Activated CD4-positive, alpha-beta T cell treated with anti-CD3 and anti-CD28 coated beads for 48 hours (primary cell): Measurements from ENCODE around the gene ARL4A.
"Not testable (repeated sequence)": the region's sequence is repeated elsewhere in the genome, so short reads cannot be mapped to it uniquely, and the experiment has no call there.

Experiments used
- DNase-seq: peaks from one replicate; pipeline ENCODE4 v3.0.0-alpha.2; 2020

The ARL4A gene

DNA sequence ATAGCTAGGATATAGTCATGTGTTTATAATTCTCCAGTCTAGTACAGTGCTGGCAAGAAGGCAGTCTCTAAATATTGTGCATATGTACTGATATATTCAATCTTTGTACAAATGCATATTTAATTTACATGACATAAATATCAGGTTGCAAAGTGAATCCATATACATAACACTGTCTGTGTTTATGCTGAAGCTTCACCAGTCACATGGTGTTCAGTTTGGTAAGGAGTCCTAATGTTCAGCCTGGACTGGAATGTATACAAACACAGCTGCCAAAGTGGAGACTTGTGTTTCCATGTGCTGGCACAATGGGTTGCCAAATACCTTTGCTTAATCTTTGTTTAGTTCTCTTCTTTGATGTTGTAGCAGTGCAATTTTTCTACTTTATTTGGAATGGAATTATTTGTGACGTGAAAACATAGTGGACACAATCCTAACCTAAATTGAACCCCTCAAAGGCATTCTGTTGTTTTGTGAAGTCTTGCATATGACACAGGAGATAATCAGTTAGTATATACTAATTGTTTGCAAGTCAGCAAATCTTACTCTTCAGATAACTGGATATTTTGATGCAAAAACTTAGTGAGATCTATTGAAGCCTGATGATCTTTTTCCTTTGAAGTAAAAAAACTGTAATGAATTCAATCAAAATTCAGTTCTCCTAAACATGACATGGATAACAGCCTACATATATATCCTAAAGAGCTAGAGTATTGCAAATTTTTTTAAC is 17.3 kb upstream of the ARL4A start:
- no peak for DNase-seq

DNA sequence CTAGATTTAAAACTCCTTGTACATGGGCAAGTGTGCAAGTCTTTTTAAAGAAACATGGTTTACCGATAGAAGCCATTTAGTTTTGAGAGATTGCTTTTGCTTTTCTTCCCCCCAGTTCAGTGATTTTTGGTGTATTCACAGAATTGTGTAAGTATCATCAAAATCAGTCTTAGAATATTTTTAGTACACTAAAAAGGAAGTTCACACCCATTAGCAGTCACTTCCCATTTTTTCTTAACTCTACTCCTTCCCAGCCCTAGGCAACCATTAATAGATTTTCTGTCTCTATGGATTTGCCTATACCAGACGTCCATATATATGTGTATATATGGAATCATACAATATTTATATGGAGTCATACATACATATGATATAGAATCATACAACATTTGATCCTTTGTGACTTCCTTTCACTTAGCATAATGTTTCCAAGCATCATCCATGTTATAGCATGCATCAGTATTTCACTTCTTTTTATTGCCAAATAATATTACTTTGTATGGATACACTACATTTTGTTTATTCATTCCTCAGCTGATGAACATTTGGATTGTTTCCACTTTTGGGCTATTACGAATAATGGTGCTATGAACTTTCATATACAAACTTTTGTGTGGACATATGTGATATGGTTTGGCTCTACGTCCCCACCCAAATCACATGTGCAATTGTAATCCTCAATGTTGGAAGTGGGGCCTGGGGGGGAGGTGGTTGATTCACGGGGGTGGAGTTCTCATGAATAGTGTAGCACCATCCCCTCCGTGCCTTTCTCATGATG is 16.5 kb upstream of the ARL4A start:
- DNase-seq: no peak

DNA sequence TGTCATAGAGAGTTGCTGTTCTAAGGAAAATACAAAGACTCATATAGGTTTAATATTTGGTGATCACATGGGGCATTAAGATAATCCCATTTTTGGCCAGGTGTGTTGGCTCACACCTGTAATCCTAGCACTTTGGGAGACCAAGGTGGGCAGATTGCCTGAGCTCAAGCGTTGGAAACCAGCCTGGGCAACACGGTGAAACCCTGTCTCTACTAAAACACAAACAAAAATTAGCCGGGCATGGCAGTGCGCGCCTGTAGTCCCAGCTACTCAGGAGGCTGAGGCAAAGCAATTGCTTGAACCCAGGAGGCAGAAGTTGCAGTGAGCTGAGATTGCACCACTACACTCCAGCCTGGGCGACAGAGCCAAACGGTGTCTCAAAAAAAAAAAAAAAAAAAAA is 14.0 kb upstream of the ARL4A start:
- DNase-seq: not testable (repeated sequence)

DNA sequence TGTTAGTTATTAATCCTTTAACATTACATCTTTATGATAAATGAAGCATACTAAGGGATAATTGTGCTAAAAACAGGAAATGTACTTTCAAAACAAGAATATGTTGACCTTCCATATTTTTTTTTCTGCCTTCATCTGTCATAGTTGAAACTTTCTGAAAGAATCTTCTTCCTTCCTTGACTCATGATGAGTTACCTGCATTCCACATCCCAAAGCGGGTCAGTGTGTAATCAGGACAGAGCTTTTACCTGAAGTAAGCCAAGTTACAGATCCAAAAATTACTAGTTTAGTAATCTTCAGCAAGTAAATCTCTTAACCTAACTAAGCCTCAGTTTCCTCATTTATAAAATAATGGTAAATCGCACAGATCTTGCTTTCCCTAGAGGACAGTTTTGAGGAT is 13.4 kb upstream of the ARL4A start:
- DNase-seq: no peak

DNA sequence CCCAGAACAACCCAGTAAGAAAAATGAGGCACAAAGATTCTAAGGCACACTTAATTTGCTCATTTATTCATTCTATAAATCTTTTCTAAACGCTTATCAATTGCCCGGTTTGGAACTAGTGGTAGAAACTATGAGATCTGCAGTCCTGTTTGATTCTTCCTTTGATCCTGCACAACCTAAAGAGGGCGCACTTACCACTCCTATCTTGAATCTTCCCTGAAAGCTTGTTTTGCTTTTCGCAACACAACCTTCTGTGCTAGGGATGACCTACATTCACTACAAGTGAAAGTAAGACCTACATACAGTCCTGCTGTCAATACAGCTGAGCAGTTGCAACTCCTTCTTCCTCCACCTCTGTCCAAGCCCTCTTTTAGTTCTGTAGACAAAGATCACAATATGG is 12.6 kb upstream of the ARL4A start:
- peak; percentile 42 for DNase-seq

DNA sequence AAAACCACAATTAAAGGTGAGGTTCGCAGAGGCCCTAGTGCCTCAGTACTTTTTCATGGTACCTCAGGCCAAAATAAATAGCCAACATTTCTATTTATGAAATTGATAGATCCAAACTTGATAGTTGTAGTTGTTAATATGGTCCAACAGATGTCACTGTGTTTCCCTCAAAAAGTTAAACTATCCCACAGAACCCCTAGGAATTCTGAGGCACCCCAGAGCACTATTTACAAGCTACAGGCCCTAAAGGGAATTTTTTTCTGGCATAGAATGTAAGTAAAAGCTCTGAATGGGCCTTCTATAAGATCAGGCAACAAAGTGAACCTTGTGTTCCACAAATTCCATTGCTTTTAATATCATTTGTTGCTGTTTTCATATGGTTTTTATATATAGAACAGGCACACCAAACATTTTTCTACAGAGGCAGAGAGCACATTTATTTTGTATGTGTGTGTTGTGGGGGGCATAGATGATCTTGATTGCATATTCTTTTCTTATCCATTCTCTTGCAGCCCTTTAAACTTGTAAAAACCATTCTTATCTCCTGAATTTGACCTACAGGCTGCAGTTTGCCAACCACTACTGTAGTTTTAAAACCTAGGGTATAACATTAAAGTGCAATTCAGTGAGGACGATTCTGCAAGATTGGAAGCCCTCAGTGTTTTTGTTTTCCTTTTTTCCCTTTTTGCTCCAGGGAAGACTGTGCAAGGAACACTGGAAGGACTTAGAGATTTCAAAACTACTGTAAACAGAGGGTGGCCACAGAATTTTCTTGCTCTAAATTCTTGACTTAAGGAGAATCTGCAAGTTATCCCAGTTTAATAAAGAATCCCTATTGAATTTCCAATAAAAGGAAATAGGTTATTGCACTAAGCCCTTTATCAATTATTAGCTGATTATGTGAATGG is 3.5 kb upstream of the ARL4A start:
- DNase-seq: no peak

DNA sequence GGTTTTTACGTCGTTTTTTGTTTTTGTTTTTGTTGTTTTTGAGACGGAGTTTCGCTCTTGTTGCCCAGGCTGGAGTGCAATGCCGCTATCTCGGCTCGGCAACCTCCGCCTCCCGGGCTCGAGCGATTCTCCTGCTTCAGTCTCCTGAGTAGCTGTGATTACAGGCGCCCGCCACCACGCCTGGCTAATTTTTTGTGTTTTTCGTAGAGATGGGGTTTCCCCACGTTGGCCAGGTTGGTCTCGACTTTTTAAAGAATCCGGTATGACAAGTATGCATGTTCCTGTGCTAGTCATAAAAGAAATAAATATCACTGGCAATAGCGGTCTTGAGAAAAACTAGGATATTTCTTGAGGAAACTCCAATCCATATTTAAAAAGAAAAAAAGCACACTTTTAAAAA is 2.7 kb upstream of the ARL4A start:
- no peak for DNase-seq

DNA sequence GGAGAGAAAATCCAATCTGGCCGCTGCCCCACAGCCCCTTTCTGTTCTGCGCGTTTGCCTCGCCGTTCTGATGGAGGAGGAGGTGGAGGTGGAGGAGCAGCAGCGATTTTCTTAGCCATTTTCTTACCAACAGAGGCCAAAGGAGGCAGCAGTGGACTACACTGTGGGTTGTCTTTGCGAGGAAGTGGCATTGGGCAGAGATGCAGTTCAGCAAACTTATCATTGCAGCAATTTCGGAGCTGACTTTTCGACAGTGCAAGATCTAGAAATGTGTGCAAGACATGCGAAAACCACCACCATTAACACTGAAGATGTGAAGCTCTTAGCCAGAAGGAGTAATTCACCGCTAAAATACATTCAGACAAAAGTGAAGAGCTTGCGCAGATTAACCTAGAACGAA is 1.9 kb upstream of the ARL4A start:
- DNase-seq: peak; percentile 37

DNA sequence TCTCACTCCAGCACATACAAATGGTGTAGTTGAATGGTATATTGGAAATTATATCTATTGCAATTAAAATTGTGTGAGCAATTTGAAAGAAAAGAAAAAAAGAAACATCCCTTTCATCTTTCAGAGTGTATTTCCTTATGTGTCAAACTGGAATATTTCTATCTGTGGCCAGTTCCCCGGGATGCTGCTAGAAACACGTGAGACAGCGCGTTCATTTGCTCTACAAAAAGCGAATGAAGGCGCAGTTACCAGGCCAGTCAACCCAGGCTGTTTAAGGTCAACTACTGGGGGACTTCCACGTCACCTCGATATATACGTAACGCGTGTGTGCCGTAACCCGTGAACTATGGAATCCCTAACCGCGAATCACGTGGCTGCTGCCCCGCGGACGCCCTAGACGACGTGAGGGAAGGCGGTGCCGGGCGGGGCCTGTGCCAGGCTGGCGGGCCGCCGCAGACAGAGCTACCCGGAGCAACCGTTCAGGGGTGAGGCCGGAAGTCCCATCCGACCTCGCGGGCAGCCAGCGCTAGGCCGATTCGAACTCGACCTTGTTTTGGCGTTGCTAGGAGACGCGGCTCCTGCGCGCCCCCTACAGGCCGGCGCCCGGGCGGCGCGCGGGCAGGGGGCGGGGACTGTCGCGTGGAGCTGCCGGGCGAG is 1.1 kb upstream of the ARL4A start:
- peak; percentile 95 for DNase-seq

DNA sequence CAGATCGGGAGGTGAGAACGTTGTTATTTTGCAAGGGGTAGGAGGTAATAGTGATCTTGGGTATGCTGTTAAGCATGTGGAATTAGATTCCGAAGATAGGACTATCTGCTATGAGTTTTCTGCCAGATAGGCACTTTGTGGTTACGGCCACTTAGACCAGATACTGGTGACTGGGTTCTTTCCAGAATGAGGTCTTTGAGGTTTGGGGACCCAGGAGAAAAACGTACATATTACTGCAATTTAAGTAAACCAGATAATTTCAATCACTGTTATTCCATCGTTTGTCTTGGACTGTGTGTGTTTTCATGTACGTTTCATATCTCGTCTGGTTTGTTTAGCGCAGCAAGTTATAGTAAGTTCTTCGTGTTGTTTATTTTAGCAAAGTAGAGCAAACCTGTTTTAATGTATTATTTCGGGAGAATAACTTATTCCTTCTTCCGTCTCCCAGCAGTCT is 312 bp downstream of the ARL4A start:
- no peak for DNase-seq

DNA sequence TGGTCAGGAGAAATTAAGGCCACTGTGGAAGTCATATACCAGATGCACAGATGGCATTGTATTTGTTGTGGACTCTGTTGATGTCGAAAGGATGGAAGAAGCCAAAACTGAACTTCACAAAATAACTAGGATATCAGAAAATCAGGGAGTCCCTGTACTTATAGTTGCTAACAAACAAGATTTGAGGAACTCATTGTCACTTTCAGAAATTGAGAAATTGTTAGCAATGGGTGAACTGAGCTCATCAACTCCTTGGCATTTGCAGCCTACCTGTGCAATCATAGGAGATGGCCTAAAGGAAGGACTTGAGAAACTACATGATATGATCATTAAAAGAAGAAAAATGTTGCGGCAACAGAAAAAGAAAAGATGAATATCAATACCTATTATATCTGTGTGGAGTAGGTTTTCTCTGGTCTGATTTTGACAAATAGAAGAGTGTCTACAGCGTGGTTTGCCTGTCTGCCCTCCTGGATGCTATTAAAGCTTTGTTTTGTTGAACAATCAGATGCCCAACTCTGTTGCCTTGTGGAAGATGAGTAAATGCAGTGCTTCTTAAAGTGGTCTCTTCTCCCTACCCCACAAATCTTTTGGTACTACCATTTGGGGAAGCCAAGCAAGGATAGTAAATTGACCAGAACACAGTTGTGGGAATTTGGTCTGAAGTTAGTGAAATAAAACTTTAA is 1.2 kb downstream of the ARL4A start:
- DNase-seq: not testable (repeated sequence)

DNA sequence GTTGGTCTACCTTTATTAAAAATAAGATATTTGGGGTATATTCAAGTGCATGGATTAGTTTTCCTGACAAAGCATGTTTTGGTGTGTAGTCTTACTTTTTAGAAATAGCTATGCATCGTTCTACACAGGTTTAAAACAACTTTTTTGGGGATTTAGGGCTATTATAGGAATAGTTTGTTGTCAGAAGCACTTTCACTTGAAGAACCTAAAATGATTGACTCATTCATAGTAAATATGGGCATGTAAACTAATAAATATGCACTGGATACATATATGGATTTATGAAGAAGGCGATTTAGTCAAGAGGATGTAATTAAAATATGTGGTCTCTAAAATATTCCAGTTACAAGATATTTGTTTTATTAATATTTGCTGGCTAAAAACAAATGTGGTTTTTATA is 2.0 kb downstream of the ARL4A start:
- no peak for DNase-seq

DNA sequence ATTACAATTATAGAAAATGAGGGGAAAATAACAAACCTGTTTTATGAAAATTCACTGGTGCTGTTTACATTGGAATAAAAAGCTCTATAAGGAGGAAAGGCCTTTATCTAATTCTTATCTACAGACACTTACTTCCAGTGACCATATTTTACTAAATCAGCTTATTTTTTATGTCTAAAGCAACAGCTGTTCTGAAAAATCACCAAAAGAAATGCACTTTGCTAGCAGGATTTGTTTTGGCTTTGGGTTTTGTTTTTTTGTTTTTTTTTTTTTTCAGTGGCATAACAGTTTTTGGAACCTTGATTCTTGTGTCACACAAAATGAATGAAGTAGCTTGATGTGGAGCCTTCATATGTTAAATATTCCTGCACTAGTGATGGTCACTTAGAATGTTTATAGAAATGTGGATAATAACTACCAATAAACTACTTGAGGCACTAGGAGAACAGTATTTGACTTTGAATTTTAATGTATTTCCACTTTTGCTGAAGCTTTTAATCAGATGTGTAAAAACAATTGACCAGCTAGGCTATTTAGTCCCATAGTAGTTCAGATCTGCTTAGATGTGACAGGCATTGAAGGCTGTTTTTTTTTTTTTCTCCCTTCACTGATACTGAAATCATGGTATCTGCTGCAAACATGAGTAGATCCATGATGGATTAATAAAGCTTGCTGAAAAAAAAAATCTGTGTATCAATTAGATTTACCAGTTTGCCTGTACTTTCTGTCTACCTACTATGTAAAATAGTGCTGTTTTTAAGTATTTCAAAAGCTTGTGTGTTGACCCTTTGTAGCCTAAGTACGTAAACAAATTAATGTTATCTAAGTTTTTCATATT is 2.8 kb downstream of the ARL4A start:
- no peak for DNase-seq

DNA sequence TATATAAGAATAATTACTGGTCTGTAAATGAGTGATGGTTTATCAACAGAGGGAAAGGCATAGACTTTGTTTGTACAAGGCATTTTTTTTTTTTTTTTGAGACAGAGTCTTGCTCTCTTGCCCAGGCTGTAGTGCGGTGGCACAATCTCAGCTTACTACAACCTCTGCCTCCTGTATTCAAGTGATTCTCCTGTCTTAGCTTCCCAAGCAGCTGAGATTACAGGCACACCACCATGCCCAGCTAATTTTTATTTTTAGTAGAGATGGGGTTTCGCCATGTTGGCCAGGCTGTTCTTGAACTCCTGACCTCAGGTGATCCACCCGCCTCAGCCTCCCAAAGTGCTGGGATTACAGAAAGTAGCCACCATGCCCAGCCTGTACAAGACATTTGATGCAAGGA is 4.0 kb downstream of the ARL4A start:
- not testable (repeated sequence) for DNase-seq

DNA sequence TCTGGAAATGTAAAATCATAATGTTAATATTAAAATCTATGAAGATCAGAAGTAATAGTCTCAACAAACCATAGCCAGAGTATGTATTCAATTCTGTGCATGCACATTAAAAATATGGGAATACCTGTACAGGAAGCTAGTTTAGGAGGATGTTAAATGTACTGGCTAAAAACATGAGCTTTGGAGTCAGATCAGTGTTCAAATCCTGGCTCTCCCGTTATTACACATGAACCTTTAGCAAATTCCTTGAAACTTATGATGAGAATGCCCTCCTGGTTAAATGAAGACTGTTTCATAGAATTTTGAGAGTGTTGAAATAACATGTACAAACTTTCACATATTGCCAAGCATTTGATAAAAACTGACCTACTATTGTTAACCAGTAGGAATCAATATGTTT is 4.6 kb downstream of the ARL4A start:
- DNase-seq: no peak

DNA sequence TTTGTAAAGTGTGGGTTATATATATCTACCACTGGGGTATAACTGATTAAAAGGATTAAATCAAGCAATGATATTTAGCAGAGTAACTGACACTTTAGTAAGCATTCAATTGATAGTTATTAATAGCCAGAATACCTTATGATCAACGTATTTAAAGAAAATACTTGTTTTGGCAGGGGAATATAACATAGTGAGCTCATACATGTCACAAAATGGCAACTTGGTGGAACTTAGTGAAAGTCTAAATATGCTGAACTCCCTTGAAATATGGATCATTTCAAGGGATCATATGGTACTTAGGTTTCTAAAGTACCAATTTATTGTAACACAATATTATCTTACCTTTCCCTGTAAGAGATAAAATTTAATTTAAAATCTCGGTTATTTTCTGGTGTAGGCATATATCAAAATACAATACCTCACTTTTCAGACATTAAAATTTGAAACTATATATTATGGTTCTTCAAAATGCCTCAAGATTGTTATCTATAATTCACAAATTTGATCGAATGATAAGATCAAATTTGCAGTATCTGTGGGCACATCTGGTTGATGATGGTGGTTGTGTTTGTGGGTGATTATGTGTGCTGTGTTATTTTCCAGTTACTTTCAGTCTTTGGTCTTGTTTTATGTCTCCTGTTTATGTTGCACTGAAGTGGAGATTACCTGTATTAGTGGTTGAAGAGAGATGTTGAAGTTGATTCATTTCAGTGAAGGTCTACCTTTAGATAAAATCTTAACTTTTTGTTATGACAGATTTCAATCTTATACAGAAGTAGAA is 5.2 kb downstream of the ARL4A start:
- DNase-seq: no peak

DNA sequence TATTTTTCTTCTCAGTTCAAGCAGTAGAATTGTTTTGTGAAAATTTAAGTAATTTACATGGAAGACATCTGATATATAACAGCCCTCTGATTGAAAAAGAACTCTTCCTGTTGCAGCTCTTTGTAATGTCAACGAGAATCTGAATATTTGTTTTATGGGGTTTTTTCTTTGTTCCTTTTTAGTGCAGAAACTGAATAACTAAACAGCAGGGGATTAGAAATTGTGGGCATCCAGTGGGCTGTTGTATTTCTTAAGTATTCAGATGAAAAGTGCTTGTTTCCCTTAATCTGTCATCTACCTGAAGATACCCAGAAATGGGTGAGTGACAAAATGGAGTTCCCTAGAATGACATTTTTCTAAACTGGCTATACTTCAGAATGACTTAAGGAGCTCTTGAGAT is 7.4 kb downstream of the ARL4A start:
- DNase-seq: no peak

DNA sequence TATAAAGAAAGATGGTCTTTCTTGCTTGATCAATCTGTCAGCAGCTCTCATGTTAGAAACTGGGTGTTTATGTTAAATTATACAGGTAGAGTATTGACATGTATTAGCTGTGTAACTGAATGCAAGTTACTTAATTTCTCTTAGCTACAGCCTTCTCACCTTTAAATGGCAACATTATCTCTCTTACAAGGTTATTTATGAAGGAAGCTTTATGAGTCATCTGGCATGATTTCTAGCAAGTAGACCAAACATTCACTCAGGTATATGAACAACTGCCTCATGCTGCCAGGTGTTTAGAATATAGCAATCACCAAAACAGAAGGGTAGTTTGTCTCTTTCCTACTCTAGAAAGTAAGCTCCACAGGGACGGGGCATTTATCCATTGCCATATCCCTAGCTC is 8.5 kb downstream of the ARL4A start:
- no peak for DNase-seq

DNA sequence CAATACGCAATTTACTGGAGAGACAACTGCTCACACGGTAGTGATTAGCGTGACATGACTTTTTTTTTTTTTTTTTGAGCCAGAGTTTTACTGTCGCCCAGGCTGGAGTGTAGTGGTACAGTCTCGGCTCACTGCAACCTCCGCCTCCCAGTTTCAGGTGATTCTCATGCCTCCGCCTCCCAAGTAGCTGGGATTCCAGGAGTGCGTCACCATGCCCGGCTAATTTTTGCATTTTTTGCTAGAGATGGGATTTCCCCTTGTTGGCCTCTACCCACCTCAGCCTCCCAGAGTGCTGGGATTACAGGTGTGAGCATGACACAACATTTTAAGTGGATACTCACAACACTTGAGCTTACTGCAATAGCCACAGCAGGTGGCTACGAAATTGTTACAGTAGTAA is 11.9 kb downstream of the ARL4A start:
- DNase-seq: no peak

DNA sequence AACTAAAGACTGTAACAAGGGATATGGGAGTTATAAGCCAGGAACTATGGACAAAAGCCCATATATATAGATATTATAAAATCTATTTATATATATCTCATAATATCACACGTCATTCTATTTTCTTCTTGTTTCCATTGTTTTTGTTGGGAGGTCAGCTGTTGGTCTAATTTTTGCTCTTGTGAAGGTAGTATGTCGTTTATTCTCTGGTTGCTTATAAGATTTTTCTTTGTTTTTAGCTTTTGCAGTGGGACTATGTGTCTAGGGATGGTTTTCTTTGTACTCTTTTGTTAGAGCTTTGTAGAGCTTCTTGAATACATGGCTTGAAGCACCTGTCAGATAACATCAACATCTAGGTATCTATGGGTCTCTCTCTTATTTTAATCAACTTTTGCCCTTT is 14.0 kb downstream of the ARL4A start:
- no peak for DNase-seq

DNA sequence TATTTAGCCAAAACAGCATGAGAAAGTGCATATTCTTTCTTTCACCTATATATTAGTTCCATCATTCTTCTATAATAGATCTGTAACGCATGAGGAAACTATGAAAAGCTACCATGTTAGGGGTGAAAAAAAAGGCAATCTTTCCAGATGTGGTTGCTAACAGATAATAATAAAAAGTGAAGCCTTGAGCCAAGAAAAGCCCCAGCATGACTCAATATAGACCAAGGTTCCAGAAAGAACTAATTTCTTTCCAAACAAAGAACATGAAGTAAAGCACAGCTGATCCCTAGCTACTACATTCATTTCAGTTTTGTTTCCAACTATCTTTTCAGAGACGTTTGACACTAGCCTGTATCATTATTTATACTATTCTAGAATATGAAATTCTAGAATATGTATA is 16.4 kb downstream of the ARL4A start:
- DNase-seq: no peak
